GM19351 (cell line): ENCODE data around the gene NBEAL1.
"Not testable (repeated sequence)": the region's sequence is repeated elsewhere in the genome, so short reads cannot be mapped to it uniquely, and the experiment has no call there.

ENCODE experiments used
- ATAC-seq: cut with Tn5 transposase; IDR thresholded peaks from one replicate; pipeline ENCODE4 v1.9.1; 2021; ENCODE audit warnings: mild to moderate bottlenecking, moderate library complexity; ENCODE audit not compliant: unreplicated experiment

NBEAL1 gene

DNA sequence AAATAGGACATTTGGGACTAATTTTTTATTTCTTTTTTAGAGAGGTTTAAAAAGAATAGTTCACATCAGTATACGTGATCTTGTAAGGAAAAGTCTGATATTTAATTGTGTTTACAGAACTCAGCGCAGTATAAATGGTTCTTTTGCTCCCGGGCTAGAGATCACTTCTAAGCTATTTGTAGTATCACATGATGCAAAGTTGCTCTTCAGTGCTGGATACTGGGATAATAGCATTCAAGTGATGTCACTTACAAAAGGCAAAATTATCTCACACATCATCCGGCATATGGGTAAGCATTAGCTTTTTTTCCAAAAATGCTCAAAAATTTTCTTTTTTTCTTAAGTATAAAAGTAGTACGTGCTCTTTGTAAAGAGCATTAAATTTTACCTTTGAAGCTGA is 186.8 kb downstream of the NBEAL1 start:
- ATAC-seq: no peak

DNA sequence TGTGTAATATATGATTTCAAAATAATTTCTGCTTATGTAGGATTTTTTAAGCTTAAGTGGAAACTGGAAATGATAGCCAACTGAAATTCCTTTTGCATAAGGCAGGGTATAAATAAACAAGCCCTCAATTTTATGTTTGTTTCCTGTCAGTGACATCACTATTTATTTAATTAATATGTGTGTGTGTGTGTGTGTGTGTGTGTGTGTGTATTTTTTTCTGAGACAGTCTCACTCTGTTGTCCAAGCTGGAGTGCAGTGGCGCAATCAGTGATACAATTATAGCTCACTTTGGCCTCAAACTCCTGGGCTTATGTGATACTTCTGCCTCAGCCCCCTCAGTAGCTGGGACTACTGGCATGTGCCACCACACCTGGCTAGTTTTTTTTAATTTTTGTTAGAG is 194.9 kb downstream of the NBEAL1 start:
- no peak for ATAC-seq

- ATAC-seq: peak; percentile 62
These were observed 210.9 kb downstream of the NBEAL1 start for GRCh38 chr2:203225423-203226039.

GRCh38 chr2:203229674-203230073 is 215.0 kb downstream of the NBEAL1 start:
- ATAC-seq: not testable (repeated sequence)

GRCh38 chr2:203237346-203238238 is 222.9 kb downstream of the NBEAL1 start:
- ATAC-seq: no peak

GRCh38 chr2:203238292-203238703 is 223.6 kb downstream of the NBEAL1 start:
- ATAC-seq: peak; percentile 1

DNA sequence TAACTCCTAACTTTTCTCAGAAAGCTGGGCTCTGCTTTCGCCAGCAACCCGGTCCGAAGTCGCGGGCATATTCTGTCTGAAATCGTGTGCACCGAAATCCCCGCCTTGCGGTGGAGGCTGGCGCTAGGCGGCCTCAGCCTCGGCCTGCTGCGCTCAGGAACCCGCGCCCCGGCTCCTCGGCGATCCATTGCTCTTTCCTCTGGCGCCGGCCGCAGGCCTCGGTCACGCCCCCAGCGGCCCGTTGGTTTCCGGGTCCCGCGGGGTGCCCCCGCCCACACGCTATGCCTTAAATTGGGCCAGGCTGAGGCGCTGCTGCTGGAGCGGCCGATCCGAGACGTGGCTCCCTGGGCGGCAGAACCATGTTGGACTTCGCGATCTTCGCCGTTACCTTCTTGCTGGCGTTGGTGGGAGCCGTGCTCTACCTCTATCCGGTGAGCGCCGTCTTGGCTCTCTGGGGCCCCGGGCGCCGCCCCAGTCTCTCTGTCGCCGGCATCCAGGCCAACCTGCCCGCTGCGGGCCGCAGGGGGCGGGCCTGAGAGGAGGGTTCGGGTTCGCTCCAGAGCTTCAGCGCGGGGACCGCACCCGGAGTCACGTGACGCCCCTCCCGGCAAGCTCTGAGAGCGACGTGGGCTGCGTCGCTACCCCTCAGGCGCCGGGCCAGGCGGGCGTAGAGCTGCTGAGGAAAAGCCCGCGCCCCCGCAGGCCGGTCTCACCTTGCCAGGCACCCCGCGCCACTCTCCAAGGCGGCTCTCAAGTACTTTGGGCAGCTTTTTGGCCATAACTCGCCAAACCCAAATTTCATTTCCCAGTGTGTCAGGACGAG is 224.2 kb downstream of the NBEAL1 start, which contains the start of gene CYP20A1:
Gene CYP20A1, plus strand, starts transcription at position 315 of the 823 bp plus-strand sequence. Its CDS starts 45 bp downstream, at position 360.
- ATAC-seq: peak; percentile 81

- no peak for ATAC-seq
These were observed 225.8 kb downstream of the NBEAL1 start for GRCh38 chr2:203240491-203240890.

GRCh38 chr2:203242518-203242917 is 227.8 kb downstream of the NBEAL1 start:
- ATAC-seq: no peak

DNA sequence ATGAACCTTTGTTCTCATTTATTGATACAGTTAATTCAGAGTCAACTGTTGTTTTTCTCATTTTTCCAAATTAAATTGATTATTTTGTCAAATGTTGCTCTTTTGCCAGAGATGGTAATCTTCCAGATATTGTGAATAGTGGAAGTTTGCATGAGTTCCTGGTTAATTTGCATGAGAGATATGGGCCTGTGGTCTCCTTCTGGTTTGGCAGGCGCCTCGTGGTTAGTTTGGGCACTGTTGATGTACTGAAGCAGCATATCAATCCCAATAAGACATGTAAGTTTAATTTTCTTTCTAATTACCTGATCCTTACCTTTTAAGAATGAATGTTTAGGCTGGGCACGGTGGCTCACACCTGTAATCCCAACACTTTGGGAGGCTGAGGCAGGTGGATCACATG is 232.0 kb downstream of the NBEAL1 start:
- no peak for ATAC-seq

GRCh38 chr2:203252818-203253217 is 238.1 kb downstream of the NBEAL1 start:
- no peak for ATAC-seq

DNA sequence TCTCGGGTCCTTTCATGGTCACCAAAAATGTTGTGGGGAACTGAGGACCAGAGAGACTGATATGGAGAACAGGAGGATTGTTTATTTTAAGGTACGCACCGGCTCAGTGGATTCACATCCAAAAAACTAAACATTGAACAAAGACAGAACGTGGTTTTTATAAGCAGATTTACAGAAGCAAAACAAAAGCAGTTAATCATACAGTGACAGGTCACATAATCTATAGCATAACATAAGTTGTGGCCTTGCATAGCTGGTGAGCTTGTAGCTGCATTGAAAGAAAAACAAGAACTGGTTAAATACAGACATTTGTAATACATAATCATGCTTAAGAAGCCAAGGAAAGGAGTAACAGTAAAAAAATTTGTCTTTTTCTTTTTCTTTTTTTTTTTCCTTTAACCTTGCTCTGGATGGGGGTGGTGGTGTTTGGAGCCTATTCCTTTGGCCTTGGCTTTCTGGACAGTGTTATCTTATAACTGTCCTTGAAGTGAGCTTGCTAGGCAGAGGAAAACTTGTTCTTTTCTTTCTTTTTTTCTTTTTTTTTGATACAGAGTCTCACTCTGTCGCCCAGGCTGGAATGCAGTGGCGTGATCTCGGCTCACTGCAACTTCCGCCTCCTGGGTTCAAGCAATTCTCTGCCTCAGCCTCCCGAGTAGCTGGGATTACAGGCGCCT is 238.9 kb downstream of the NBEAL1 start:
- ATAC-seq: not testable (repeated sequence)

DNA sequence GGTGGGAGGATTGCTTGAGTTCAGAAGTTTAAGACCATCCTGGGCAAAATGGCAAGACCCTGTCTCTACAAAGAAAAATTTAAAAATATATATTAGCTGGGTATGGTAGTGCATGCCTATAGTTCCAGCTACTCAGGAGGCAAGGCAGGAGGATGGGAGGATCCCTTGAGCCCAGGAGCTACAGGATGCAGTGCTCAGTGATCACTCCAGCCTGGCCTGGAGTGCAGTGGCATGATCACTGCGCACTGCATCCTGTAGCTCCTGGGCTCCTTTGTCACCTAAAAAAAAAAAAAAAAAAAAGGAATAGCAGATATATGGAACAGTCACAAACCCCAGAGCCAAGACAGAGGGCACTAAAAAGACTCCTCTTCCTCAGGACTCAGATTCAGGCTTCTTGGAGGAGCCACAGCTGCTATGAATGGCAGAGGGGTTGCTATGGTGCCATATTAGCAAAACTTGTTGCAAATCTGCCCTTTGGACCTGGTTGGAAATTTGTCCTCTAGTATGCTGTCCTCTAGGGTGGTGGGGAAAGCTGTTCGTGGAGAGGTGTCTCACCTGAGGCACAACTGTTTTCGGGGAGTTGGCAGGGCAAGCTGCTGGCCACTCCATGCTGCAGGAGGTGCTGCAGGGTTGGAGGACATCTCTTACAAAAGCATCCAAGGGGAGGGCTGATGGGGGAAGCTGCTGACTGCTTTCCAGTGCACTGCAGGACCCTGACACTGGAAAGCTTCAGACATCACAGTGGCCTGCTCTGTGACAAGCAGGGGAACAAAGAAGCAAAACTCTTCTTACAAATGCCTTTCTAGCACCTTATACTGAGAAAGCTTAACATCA is 246.9 kb downstream of the NBEAL1 start:
- ATAC-seq: no peak
